ENCODE data around the gene RIOK2.

DNA sequence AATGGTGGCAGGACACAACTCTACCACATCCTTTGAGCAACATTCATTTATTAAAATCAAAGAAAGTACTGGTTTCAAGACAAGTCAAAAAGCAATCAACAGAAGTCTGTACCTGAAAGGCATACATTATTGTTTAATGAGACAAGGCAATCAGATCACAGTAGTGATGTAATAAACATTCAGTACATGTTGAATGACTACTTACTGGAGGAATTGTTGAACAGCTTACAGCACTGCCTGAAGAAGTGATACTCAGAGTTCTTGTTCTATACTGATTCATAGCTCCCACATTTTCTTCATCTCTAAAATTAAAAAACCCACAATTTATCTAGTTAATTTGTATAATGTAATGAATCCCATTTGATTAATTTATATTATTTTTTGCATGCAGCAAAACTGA lies 18.2 kb downstream of the RIOK2 start:
- TF ChIP-seq CTCF (IDR thresholded peaks at IDR 0.05; ENCODE audit: low read depth, low read length, missing input control): no peak
- TF ChIP-seq, protein P1, sequence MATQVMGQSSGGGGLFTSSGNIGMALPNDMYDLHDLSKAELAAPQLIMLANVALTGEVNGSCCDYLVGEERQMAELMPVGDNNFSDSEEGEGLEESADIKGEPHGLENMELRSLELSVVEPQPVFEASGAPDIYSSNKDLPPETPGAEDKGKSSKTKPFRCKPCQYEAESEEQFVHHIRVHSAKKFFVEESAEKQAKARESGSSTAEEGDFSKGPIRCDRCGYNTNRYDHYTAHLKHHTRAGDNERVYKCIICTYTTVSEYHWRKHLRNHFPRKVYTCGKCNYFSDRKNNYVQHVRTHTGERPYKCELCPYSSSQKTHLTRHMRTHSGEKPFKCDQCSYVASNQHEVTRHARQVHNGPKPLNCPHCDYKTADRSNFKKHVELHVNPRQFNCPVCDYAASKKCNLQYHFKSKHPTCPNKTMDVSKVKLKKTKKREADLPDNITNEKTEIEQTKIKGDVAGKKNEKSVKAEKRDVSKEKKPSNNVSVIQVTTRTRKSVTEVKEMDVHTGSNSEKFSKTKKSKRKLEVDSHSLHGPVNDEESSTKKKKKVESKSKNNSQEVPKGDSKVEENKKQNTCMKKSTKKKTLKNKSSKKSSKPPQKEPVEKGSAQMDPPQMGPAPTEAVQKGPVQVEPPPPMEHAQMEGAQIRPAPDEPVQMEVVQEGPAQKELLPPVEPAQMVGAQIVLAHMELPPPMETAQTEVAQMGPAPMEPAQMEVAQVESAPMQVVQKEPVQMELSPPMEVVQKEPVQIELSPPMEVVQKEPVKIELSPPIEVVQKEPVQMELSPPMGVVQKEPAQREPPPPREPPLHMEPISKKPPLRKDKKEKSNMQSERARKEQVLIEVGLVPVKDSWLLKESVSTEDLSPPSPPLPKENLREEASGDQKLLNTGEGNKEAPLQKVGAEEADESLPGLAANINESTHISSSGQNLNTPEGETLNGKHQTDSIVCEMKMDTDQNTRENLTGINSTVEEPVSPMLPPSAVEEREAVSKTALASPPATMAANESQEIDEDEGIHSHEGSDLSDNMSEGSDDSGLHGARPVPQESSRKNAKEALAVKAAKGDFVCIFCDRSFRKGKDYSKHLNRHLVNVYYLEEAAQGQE (IDR thresholded peaks at IDR 0.05): no peak
- no peak for TF ChIP-seq YY1 (IDR thresholded peaks at IDR 0.05)

Measured in liver (tissue), 2 donors.